Measurements from ENCODE around the gene GAL.

The GAL gene

GRCh38 chr11:68714060-68714856 lies 29.9 kb downstream of the GAL start:
- DNase-seq = no peak

DNA sequence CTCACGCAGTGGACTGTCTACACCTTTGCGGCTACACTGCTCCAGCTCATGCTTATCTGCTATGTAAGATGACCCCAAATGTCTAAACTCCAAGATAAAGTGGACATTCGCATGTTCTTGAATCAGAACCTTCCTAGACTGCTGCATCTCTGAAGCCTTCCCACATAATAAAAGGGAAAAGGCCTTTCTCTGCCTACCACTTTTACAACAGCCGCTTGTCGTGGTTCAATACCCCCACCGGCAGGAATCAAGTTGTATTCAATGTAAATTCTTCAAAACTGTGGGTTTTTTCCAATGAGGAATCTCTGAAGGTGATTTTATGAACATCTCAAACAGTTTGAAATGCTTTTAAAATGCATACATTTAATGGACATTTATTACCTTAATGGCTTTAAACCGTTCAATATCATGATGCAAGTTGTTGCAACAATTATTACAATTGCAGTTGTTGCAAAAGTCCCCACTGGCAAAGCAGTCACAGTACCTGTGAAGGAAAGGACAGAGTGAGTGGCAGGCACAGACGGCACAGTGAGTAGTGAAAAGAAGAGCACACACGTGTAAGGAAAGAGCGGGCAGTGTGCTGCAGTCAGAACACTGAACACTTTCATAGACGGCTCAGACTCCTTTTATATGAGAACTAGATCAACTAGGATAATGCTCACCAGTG lies 31.2 kb downstream of the GAL start:
- DNase-seq = no peak

- no peak for DNase-seq
Measured at GRCh38 chr11:68721075-68721474, 36.7 kb downstream of the GAL start.

GRCh38 chr11:68722143-68722542 lies 37.8 kb downstream of the GAL start:
- no peak for DNase-seq

DNA sequence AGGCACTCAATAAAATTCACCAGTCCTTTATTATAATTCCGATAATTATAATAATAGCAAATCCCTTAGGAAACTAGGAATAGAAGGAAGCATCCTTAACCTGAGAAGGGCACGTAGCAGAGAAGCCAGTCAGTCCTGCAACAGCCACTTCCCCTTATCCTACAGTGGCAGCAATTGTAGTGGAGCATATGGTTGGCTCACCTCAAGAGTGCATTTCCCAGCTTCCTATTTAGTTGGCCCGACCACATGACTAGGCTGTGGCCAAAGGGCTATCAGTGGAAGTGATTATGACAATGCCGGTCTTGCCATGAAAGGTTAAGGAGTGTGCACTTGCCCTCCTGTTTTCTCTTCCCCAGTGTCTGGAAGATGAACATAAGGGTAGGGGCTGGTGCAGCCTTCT lies 39.9 kb downstream of the GAL start:
- DNase-seq = no peak

GRCh38 chr11:68727783-68728182 lies 43.4 kb downstream of the GAL start:
- no peak for DNase-seq

DNA sequence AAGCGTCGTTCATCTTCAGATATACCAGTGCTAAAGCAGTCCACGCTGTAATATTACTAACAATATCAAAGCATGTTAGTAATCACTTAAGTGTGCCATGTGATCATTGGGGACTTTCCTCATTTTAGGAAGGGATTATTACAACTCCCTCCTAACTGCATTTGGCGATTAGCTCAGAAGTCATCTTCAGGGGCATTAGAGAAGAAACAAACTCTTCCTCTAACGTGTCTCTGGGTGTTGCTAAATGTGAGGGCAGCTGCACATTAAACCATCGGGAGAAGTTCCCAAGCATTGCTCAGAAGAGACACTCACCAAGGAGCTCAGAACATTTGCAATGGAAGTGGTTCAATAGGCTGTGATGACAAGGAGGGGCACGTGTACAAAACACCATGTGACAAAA lies 49.8 kb downstream of the GAL start:
- no peak for DNase-seq

- DNase-seq = no peak
Measured at GRCh38 chr11:68735125-68735524, 50.8 kb downstream of the GAL start.

- no peak for DNase-seq
Measured at GRCh38 chr11:68735646-68736045, 51.3 kb downstream of the GAL start.
